GM12878 (cell line): ENCODE data around the gene COX11. TPM values are rescaled to one million over a fixed set of nuclear protein-coding genes. Genes with fewer than 3 reads are reported as not detected.

Source experiments
- ATAC-seq: fragments of 200-7000 bp; cut with Tn5 transposase; 3 replicates; pipeline ENCODE4 v1.9.1; 2020; ENCODE audit warnings: mild to moderate bottlenecking, moderate library complexity
- BruUV-seq: library from RNA; stranded (reverse); fragments of 400-500 nt; replicated peaks from 2 replicates; lab custom pipeline; 2021; lab: Mats Ljungman, UMichigan
- CTCF ChIA-PET: fragments of 300-600 bp; sonication (Branson Sonifier 250); formaldehyde crosslinking; extraction: SDS; loops from one replicate; lab custom pipeline; 2021; ENCODE audit warnings: inconsistent platforms; lab: Yijun Ruan, JAX
- POLR2A ChIA-PET: fragments of 350-600 bp; formaldehyde crosslinking; extraction: SDS; loops from one replicate; lab custom pipeline; 2021; ENCODE audit warnings: inconsistent platforms; lab: Charles Lee
- RAD21 ChIA-PET: fragments of 300-600 bp; sonication (Branson Sonifier 250); formaldehyde crosslinking; loops from one replicate; lab custom pipeline; 2023; ENCODE audit warnings: antibody characterized with exemption; ENCODE audit not compliant: unreplicated experiment; lab: Charles Lee
- SMC1A ChIA-PET: fragments of 300-600 bp; sonication (Branson Sonifier 250); formaldehyde crosslinking; loops from one replicate; lab custom pipeline; 2023; ENCODE audit not compliant: unreplicated experiment, uncharacterized antibody; lab: Charles Lee
- DNase-seq: peaks from one replicate; pipeline ENCODE4 v3.0.0-alpha.2; 2011; ENCODE audit warnings: low read depth, low spot score
- FAIRE-seq: peaks from 3 replicates; lab custom pipeline; 2011; peaks lifted over from hg19 to GRCh38; lab: Jason Lieb, UNC
- H2AFZ ChIP-seq: 2 replicates; pipeline ENCODE4 v1.6.0; 2011; ENCODE audit warnings: low read depth, low read length, control low read depth; ENCODE audit not compliant: control insufficient read depth
- H3K27ac ChIP-seq: 2 replicates; pipeline ENCODE4 v1.5.1; 2011; ENCODE audit warnings: control low read depth; ENCODE audit not compliant: control insufficient read depth, insufficient read depth
- H3K27me3 ChIP-seq, 2 experiments: replicated peaks in 1 of 2; 2 replicates each; pipeline versions ENCODE4 v1.6.0 to v1.6.1; 2011; ENCODE audit warnings: low read length in 1 of 2; ENCODE audit not compliant: control insufficient read depth in 2 of 2, insufficient read depth in 2 of 2
- H3K36me3 ChIP-seq, 2 experiments: 2 replicates each; pipeline ENCODE4 v1.5.1; 2011; ENCODE audit warnings: low read length in 1 of 2; ENCODE audit not compliant: control insufficient read depth in 2 of 2, insufficient read depth in 2 of 2
- H3K4me1 ChIP-seq: 2 replicates; pipeline ENCODE4 v1.6.1; 2011; ENCODE audit warnings: mild to moderate bottlenecking, low read length, moderate library complexity, mixed read lengths; ENCODE audit not compliant: control insufficient read depth, insufficient read depth
- H3K4me2 ChIP-seq: 2 replicates; pipeline ENCODE4 v1.6.0; 2011; ENCODE audit warnings: control low read depth; ENCODE audit not compliant: control insufficient read depth, insufficient read depth
- H3K4me3 ChIP-seq: fragments of 200-600 bp; sonication (generic); 2 replicates; pipeline ENCODE4 v1.5.1; 2016
- H3K79me2 ChIP-seq: 2 replicates; pipeline ENCODE4 v1.6.0; 2011; ENCODE audit warnings: low read length; ENCODE audit not compliant: control insufficient read depth, insufficient read depth
- H3K9ac ChIP-seq: 2 replicates; pipeline ENCODE4 v1.8.0; 2011; ENCODE audit warnings: low read length, control low read depth, mixed read lengths; ENCODE audit not compliant: control insufficient read depth, insufficient read depth
- H3K9me3 ChIP-seq: replicated peaks from 3 replicates; pipeline ENCODE4 v1.5.1; 2011; ENCODE audit warnings: mild to moderate bottlenecking, low read length; ENCODE audit not compliant: control insufficient read depth, insufficient read depth
- H4K20me1 ChIP-seq: 2 replicates; pipeline ENCODE4 v1.6.0; 2011; ENCODE audit not compliant: control insufficient read depth, insufficient read depth
- ASH2L ChIP-seq: fragments of 300-600, 200-600 bp; sonication (generic); IDR thresholded peaks from 2 replicates; pipeline ENCODE4 v1.6.1; 2017; ENCODE audit warnings: low read depth, mild to moderate bottlenecking, borderline replicate concordance
- BCL11A ChIP-seq: IDR thresholded peaks from 2 replicates; pipeline ENCODE4 v1.6.1; 2011; ENCODE audit warnings: low read depth, low read length
- CBFB ChIP-seq: IDR thresholded peaks from 2 replicates; pipeline ENCODE4 v1.6.1; 2016; ENCODE audit warnings: antibody characterized with exemption, low read depth
- CBX3 ChIP-seq: fragments of 200-600 bp; sonication (generic); IDR thresholded peaks from 2 replicates; pipeline ENCODE4 v1.6.1; 2016; ENCODE audit warnings: low read depth, borderline replicate concordance
- CHD2 ChIP-seq: IDR thresholded peaks from 2 replicates; pipeline ENCODE4 v1.6.1; 2011; ENCODE audit warnings: low read depth, low read length, improper control_type of control experiment, borderline replicate concordance
- CHD4 ChIP-seq: fragments of 200-600 bp; sonication (generic); IDR thresholded peaks from 2 replicates; pipeline ENCODE4 v1.6.1; 2016; ENCODE audit warnings: mild to moderate bottlenecking
- MYB ChIP-seq: fragments of 150-350 bp; IDR thresholded peaks from 2 replicates; pipeline ENCODE4 v1.6.1; 2014; ENCODE audit warnings: mild to moderate bottlenecking, low read depth, low read length, borderline replicate concordance
- NR2F1 ChIP-seq: fragments of 450-650 bp; conservative IDR thresholded peaks from 2 replicates; pipeline ENCODE4 v1.6.1; 2017; ENCODE audit warnings: mild to moderate bottlenecking
- POLR2AphosphoS2 ChIP-seq: IDR thresholded peaks from 2 replicates; pipeline ENCODE4 v1.6.1; 2011; ENCODE audit warnings: low read depth, mild to moderate bottlenecking, low read length, improper control_type of control experiment, moderate library complexity
- SPI1 ChIP-seq: IDR thresholded peaks from 2 replicates; pipeline ENCODE4 v1.6.1; 2011; ENCODE audit warnings: low read depth, mild to moderate bottlenecking, low read length, moderate library complexity, borderline replicate concordance; ENCODE audit not compliant: insufficient read depth
- USF2 ChIP-seq: IDR thresholded peaks from 2 replicates; pipeline ENCODE4 v1.6.1; 2011; ENCODE audit warnings: low read depth, low read length, improper control_type of control experiment, borderline replicate concordance
- YY1 ChIP-seq: IDR thresholded peaks from 2 replicates; pipeline ENCODE4 v1.6.1; 2011; ENCODE audit warnings: low read depth, mild to moderate bottlenecking, low read length
- ZNF217 ChIP-seq: fragments of 450-650 bp; IDR thresholded peaks from 2 replicates; pipeline ENCODE4 v1.6.1; 2017; ENCODE audit warnings: antibody characterized with exemption, mild to moderate bottlenecking
- ZNF622 ChIP-seq: fragments of 450-650 bp; IDR thresholded peaks from 2 replicates; pipeline ENCODE4 v1.6.1; 2017; ENCODE audit warnings: mild to moderate bottlenecking, inconsistent platforms
- whole genome bisulfite sequencing: methylation state at CpG from one replicate; pipeline ENCODE4 v1.1.6; 2016; ENCODE audit warnings: low lambda C conversion rate; ENCODE audit not compliant: insufficient replicate concordance, insufficient coverage; ENCODE audit errors: missing lambda C conversion rate; 5-methylcytosine and 5-hydroxymethylcytosine counted together
- in situ Hi-C: fragments of 300-500 bp; cut with MboI; formaldehyde crosslinking; loops from 9 replicates; pipeline ENCODE4 v1.14.3; 2018; ENCODE audit warnings: mixed read lengths
- intact Hi-C: fragments of 100-400 bp; cut with micrococcal nuclease; formaldehyde crosslinking; loops from one replicate; pipeline ENCODE4 v1.14.2; 2022; ENCODE audit not compliant: unreplicated experiment
- polyA plus RNA-seq, 11 experiments: library from polyadenylated mRNA; depleted of rRNA in 4 of 11; unstranded in 6 of 11; stranded (reverse) in 5 of 11; fragments of >200 nt; fragmentation: Nextera tagmentation in 4 of 11; fragmentation: Illumina TruSeq in 1 of 11; extraction: Ambion mirVana in 4 of 11; extraction: Trizol in 1 of 11; gene quantifications; 1 replicate in 1 of 11; 2 replicates in 10 of 11; pipeline versions ENCODE4 v1.2.1 to v1.2.3, GENCODE V29; 2011 to 2016; ENCODE audit warnings: inconsistent platforms in 2 of 11, missing spikeins in 2 of 11, low read depth in 1 of 11
- total RNA-seq, 4 experiments: library from RNA; depleted of rRNA in 3 of 4; stranded (reverse); fragments of >200 nt in 3 of 4; fragmentation: Illumina TruSeq in 1 of 4; extraction: Trizol in 1 of 4; gene quantifications; 2 replicates each; pipeline versions ENCODE4 v1.2.1 to v1.2.3, GENCODE V29; 2013 to 2021
- TF ChIP-seq, protein P1 (sequence below): fragments of 450-650 bp; formaldehyde crosslinking; IDR thresholded peaks from 2 replicates; pipeline ENCODE4 v1.4.0; 2020; ENCODE audit warnings: mild to moderate bottlenecking, moderate library complexity

Gene COX11
- total and polyA plus RNA-seq, 10 of the 15 experiments (the other 5 are each of a cell fraction or from before 2014, with no cell fraction given): 13.8 to 69.4 (median 50.8) TPM

- TF ChIP-seq, protein P1, sequence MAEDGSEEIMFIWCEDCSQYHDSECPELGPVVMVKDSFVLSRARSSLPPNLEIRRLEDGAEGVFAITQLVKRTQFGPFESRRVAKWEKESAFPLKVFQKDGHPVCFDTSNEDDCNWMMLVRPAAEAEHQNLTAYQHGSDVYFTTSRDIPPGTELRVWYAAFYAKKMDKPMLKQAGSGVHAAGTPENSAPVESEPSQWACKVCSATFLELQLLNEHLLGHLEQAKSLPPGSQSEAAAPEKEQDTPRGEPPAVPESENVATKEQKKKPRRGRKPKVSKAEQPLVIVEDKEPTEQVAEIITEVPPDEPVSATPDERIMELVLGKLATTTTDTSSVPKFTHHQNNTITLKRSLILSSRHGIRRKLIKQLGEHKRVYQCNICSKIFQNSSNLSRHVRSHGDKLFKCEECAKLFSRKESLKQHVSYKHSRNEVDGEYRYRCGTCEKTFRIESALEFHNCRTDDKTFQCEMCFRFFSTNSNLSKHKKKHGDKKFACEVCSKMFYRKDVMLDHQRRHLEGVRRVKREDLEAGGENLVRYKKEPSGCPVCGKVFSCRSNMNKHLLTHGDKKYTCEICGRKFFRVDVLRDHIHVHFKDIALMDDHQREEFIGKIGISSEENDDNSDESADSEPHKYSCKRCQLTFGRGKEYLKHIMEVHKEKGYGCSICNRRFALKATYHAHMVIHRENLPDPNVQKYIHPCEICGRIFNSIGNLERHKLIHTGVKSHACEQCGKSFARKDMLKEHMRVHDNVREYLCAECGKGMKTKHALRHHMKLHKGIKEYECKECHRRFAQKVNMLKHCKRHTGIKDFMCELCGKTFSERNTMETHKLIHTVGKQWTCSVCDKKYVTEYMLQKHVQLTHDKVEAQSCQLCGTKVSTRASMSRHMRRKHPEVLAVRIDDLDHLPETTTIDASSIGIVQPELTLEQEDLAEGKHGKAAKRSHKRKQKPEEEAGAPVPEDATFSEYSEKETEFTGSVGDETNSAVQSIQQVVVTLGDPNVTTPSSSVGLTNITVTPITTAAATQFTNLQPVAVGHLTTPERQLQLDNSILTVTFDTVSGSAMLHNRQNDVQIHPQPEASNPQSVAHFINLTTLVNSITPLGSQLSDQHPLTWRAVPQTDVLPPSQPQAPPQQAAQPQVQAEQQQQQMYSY (CRISPR knock-in tag): no peak
- TF ChIP-seq POLR2AphosphoS2 (no peak), CBFB (no peak)
Measured at GRCh38 chr17:54933921-54934320, 34.5 kb downstream of the COX11 start (continued).

- no peak for ATAC-seq
- H3K4me3 ChIP-seq: no peak overlapping the region
- RAD21 ChIA-PET: no interaction called here
- POLR2A ChIA-PET: no interaction called here
- no peaks in the 10 kb centered on the region for H3K79me2 ChIP-seq
- intact Hi-C loops: no loop called here
- SMC1A ChIA-PET: no interaction called here
- no peaks in the 10 kb centered on the region for H3K9me3 ChIP-seq
- 100% methylated on average over 1 of the region's 1 CpG for WGBS
- H3K4me1 ChIP-seq: no peaks in the 10 kb centered on the region
- no peak overlapping the region for H3K4me2 ChIP-seq
- no TSS peak for BruUV-seq
- CTCF ChIA-PET: no interaction called here
- H3K27me3 ChIP-seq: no peaks in the 10 kb centered on the region
- DNase-seq: no peak
- in situ Hi-C loops: no loop called here
- H3K9ac ChIP-seq: no peak overlapping the region
- H4K20me1 ChIP-seq: no peaks in the 10 kb centered on the region
- H2AFZ ChIP-seq: no peak overlapping the region
- H3K36me3 ChIP-seq: no peaks in the 10 kb centered on the region
- FAIRE-seq: no peak
- TF ChIP-seq ASH2L (no peak), BCL11A (no peak), YY1 (no peak), CHD2 (no peak), SPI1 (no peak), MYB (no peak), USF2 (no peak), ZNF622 (no peak), NR2F1 (no peak), ZNF217 (no peak), CHD4 (no peak), CBX3 (no peak)
- no peak overlapping the region for H3K27ac ChIP-seq
Measured at GRCh38 chr17:54932711-54933110, 35.7 kb downstream of the COX11 start.
